Natural killer cell (primary cell): Measurements from ENCODE around the gene OGFR. TPM values are rescaled to one million over a fixed set of nuclear protein-coding genes. Genes with fewer than 3 reads are reported as not detected.

ENCODE experiments used
- ATAC-seq, 3 donors: fragments of 150-1000 bp in 2 of 3; fragments of 200-7000 bp in 1 of 3; cut with Tn5 transposase; 1 replicate in 1 of 3; 2 replicates in 2 of 3; pipeline ENCODE4 v1.10.0; 2021; ENCODE audit warnings: mild to moderate bottlenecking in 2 of 3, moderate library complexity in 2 of 3
- DNase-seq, 2 donors: peaks; one replicate each; pipeline versions ENCODE4 v3.0.0 to v3.0.0-alpha.2; 2013 to 2021; ENCODE audit warnings: mixed read lengths in 1 of 2
- H3K27ac ChIP-seq: one replicate; pipeline ENCODE4 v1.5.1; 2013; ENCODE audit warnings: mild to moderate bottlenecking, low read length
- H3K27me3 ChIP-seq: one replicate; pipeline ENCODE4 v1.6.1; 2013; ENCODE audit warnings: low read length; ENCODE audit not compliant: control insufficient read depth, insufficient read depth
- H3K36me3 ChIP-seq: one replicate; pipeline ENCODE4 v1.6.1; 2013; ENCODE audit warnings: low read length; ENCODE audit not compliant: control insufficient read depth, insufficient read depth
- H3K4me1 ChIP-seq: one replicate; pipeline ENCODE4 v1.6.1; 2013; ENCODE audit warnings: low read length; ENCODE audit not compliant: control insufficient read depth, insufficient read depth
- H3K4me3 ChIP-seq: one replicate; pipeline ENCODE4 v1.5.1; 2013; ENCODE audit warnings: low read length
- H3K9me3 ChIP-seq: one replicate; pipeline ENCODE4 v1.6.1; 2013; ENCODE audit warnings: low read length; ENCODE audit not compliant: control insufficient read depth, insufficient read depth
- H3K27ac Mint-ChIP-seq, 2 donors: one replicate each; pipeline ENCODE4 v1.8.0; 2022; ENCODE audit warnings: mild to moderate bottlenecking in 2 of 2, mixed read lengths in 2 of 2, moderate library complexity in 1 of 2
- H3K27me3 Mint-ChIP-seq, 2 donors: one replicate each; pipeline ENCODE4 v1.8.0; 2022; ENCODE audit warnings: low read depth in 2 of 2, mixed read lengths in 2 of 2
- H3K36me3 Mint-ChIP-seq: one replicate; pipeline ENCODE4 v1.8.0; 2022; ENCODE audit warnings: mixed read lengths
- H3K4me1 Mint-ChIP-seq, 2 donors: one replicate each; pipeline ENCODE4 v1.8.0; 2022; ENCODE audit warnings: mixed read lengths in 2 of 2
- H3K4me3 Mint-ChIP-seq: one replicate; pipeline ENCODE4 v1.8.0; 2022; ENCODE audit warnings: mild to moderate bottlenecking, moderate library complexity, mixed read lengths
- H3K9me3 Mint-ChIP-seq, 2 donors: one replicate each; pipeline ENCODE4 v1.8.0; 2022; ENCODE audit warnings: mixed read lengths in 2 of 2
- CTCF ChIP-seq: fragments of 200-600 bp; IDR thresholded peaks from one replicate; pipeline ENCODE4 v1.8.0; 2022; ENCODE audit warnings: antibody characterized with exemption
- WGBS: methylation state at CpG from one replicate; pipeline ENCODE4 v1.1.7; 2013; ENCODE audit warnings: missing lambda C conversion rate; ENCODE audit not compliant: insufficient coverage; 5-methylcytosine and 5-hydroxymethylcytosine counted together
- intact Hi-C: fragments of 100-400 bp; cut with micrococcal nuclease; formaldehyde crosslinking; loops from one replicate; pipeline ENCODE4 v1.14.2; 2022
- total RNA-seq, 4 donors: library from RNA; stranded (reverse); fragments of 120-200 nt in 1 of 4; gene quantifications; one replicate each; pipeline versions ENCODE4 v1.2.3 to v1.2.4, GENCODE V29; 2013 to 2022

OGFR gene
- total RNA-seq, 3 donors from 2014 or later (not counting 1 experiment from before 2014, with no cell fraction given), result 71.0 to 84.0 (median 83.0) TPM

GRCh38 chr20:62808211-62808865, 3.7 kb downstream of the OGFR start:
- no peaks in the 10 kb centered on the region for H3K36me3 Mint-ChIP-seq
- H3K27me3 Mint-ChIP-seq, result no peaks in the 10 kb centered on the region
- Histone ChIP-seq H3K27me3 (no peaks in the 10 kb centered on the region), H3K4me3 (no peak overlapping the region), H3K9me3 (no peaks in the 10 kb centered on the region), H3K27ac (no peak overlapping the region), H3K4me1 (peaks cover 43% of the 10 kb centered on the region), H3K36me3 (peaks cover 52% of the 10 kb centered on the region)
- no peaks in the 10 kb centered on the region for H3K9me3 Mint-ChIP-seq
- DNase-seq, result peak; percentile 76 to 84
- ATAC-seq, result peak; percentile 60 to 70 (median 63)
- TF ChIP-seq CTCF, result peak; percentile 94
- peak overlapping the region; percentile 71 for H3K4me3 Mint-ChIP-seq
- peak overlapping the region; percentile 45 to 65 for H3K27ac Mint-ChIP-seq
- WGBS, result 56% methylated on average over 20 of the region's 21 CpGs
- H3K4me1 Mint-ChIP-seq, result peaks cover 5 to 23% of the 10 kb centered on the region in 2 donors
- intact Hi-C loops, result loop anchor here (1.0 to 10.0 kb wide), 3 partner anchors 126 to 308 kb away; partner anchors contain the start of gene GID8

GRCh38 chr20:62809530-62810428, 5.1 kb downstream of the OGFR start:
- H3K4me1 ChIP-seq, result peaks cover 37% of the 10 kb centered on the region
- peaks cover under 1% of the 10 kb centered on the region for H3K27me3 ChIP-seq
- H3K27ac ChIP-seq, result no peak overlapping the region
- DNase-seq, result no peak
- H3K36me3 ChIP-seq, result peaks cover 57% of the 10 kb centered on the region
- H3K27me3 Mint-ChIP-seq, result peaks cover 0 to 2% of the 10 kb centered on the region in 2 donors
- H3K4me3 Mint-ChIP-seq, result no peak overlapping the region
- no peak overlapping the region for H3K27ac Mint-ChIP-seq
- intact Hi-C loops, result loop anchor here (10.0 kb wide), 1 partner anchor 125 kb away; the partner anchor contains the start of gene GID8
- no peaks in the 10 kb centered on the region for H3K9me3 Mint-ChIP-seq
- ATAC-seq, result no peak
- H3K36me3 Mint-ChIP-seq, result no peaks in the 10 kb centered on the region
- peaks cover 0 to 15% of the 10 kb centered on the region in 2 donors for H3K4me1 Mint-ChIP-seq
- no peak overlapping the region for H3K4me3 ChIP-seq
- TF ChIP-seq CTCF, result no peak
- 96% methylated on average over 23 of the region's 24 CpGs for WGBS
- no peaks in the 10 kb centered on the region for H3K9me3 ChIP-seq

- 97% methylated on average over 21 of the region's 21 CpGs for WGBS
- intact Hi-C loops, result no loop called here
- H3K36me3 Mint-ChIP-seq, result no peaks in the 10 kb centered on the region
Observed at GRCh38 chr20:62811320-62811719, 6.7 kb downstream of the OGFR start.

More at GRCh38 chr20:62811320-62811719, 6.7 kb downstream of the OGFR start:
- Histone ChIP-seq H3K4me3 (no peak overlapping the region), H3K36me3 (peaks cover 57% of the 10 kb centered on the region), H3K27me3 (peaks cover 14% of the 10 kb centered on the region), H3K4me1 (peaks cover 40% of the 10 kb centered on the region), H3K27ac (no peak overlapping the region), H3K9me3 (no peaks in the 10 kb centered on the region)
- TF ChIP-seq CTCF, result no peak
- Mint-ChIP-seq H3K27me3 (peaks cover 0 to 2% of the 10 kb centered on the region in 2 donors), H3K4me1 (peaks cover 0 to 8% of the 10 kb centered on the region in 2 donors), H3K27ac (no peak overlapping the region), H3K4me3 (no peak overlapping the region), H3K9me3 (no peaks in the 10 kb centered on the region)
- ATAC-seq (no peak), DNase-seq (no peak)
